Measurements from ENCODE around the gene SFT2D2. TPM values are rescaled to one million over a fixed set of nuclear protein-coding genes. Genes with fewer than 3 reads are reported as not detected.

The SFT2D2 gene
- total RNA-seq, 2 donors from 2014 or later: 45.1 to 47.5 TPM

GRCh38 chr1:168297019-168297730, 71.4 kb downstream of the SFT2D2 start:
- no peak overlapping the region for H3K4me3 Mint-ChIP-seq
- no peaks in the 10 kb centered on the region for H3K4me1 Mint-ChIP-seq
- H3K9me3 Mint-ChIP-seq: no peaks in the 10 kb centered on the region
- no peak for ATAC-seq (replicated peaks)
- H3K27ac Mint-ChIP-seq: no peak overlapping the region
- H3K27me3 Mint-ChIP-seq: no peaks in the 10 kb centered on the region
- H3K36me3 Mint-ChIP-seq (ENCODE audit: low read depth): no peaks in the 10 kb centered on the region

GRCh38 chr1:168298446-168298845, 72.6 kb downstream of the SFT2D2 start:
- no peaks in the 10 kb centered on the region for H3K27me3 Mint-ChIP-seq
- no peaks in the 10 kb centered on the region for H3K4me1 Mint-ChIP-seq
- no peak overlapping the region for H3K4me3 Mint-ChIP-seq
- no peak overlapping the region for H3K27ac Mint-ChIP-seq
- H3K36me3 Mint-ChIP-seq (ENCODE audit: low read depth): peaks cover 5% of the 10 kb centered on the region
- ATAC-seq (replicated peaks): no peak
- no peaks in the 10 kb centered on the region for H3K9me3 Mint-ChIP-seq

GRCh38 chr1:168300626-168301025, 74.8 kb downstream of the SFT2D2 start:
- H3K36me3 Mint-ChIP-seq (ENCODE audit: low read depth): peaks cover 5% of the 10 kb centered on the region
- H3K4me1 Mint-ChIP-seq: no peaks in the 10 kb centered on the region
- no peak for ATAC-seq (replicated peaks)
- no peak overlapping the region for H3K27ac Mint-ChIP-seq
- H3K9me3 Mint-ChIP-seq: no peaks in the 10 kb centered on the region
- H3K27me3 Mint-ChIP-seq: no peaks in the 10 kb centered on the region
- no peak overlapping the region for H3K4me3 Mint-ChIP-seq

GRCh38 chr1:168301664-168302320, 76.0 kb downstream of the SFT2D2 start:
- H3K4me1 Mint-ChIP-seq: no peaks in the 10 kb centered on the region
- no peaks in the 10 kb centered on the region for H3K27me3 Mint-ChIP-seq
- no peaks in the 10 kb centered on the region for H3K9me3 Mint-ChIP-seq
- no peak overlapping the region for H3K27ac Mint-ChIP-seq
- H3K4me3 Mint-ChIP-seq: no peak overlapping the region
- H3K36me3 Mint-ChIP-seq (ENCODE audit: low read depth): peaks cover 5% of the 10 kb centered on the region
- no peak for ATAC-seq (replicated peaks)

Other genes with a start within 250 kb of the SFT2D2 start
- gene GPR161, start 89.1 kb upstream of the SFT2D2 start, total RNA-seq: 1 to 10 TPM in 1 of 2 donors, under 1 TPM in 1; 0.93 to 1.1 TPM
- gene TIPRL, start 47.0 kb upstream of the SFT2D2 start, total RNA-seq: 10 to 100 TPM; 38.0 to 43.0 TPM
- gene TBX19, start 54.9 kb downstream of the SFT2D2 start, total RNA-seq: 1 to 10 TPM; 1.8 to 6.1 TPM

Data from activated T-helper 17 cell treated with anti-CD3 and anti-CD28 coated beads, Interleukin-2, amount 50 U/mL, for 72 hours (primary cell).